Urothelium cell line (cell line): ENCODE results near the gene NFAT5.
"Not testable (repeated sequence)": the region's sequence is repeated elsewhere in the genome, so short reads cannot be mapped to it uniquely, and the experiment has no call there.

Experiments used
- DNase-seq: peaks from one replicate; pipeline ENCODE4 v3.0.0; 2011; ENCODE audit warnings: low spot score, mixed read lengths
- FAIRE-seq: peaks from 2 replicates; lab custom pipeline; 2011; peaks lifted over from hg19 to GRCh38; lab: Jason Lieb, UNC

The NFAT5 gene

GRCh38 chr16:69633375-69633774 lies 67.6 kb downstream of the NFAT5 start:
- no peak for FAIRE-seq
- no peak for DNase-seq

GRCh38 chr16:69636563-69637146 lies 70.9 kb downstream of the NFAT5 start:
- FAIRE-seq, DNase-seq: not testable (repeated sequence)

GRCh38 chr16:69637206-69637865 lies 71.6 kb downstream of the NFAT5 start:
- not testable (repeated sequence) for DNase-seq, FAIRE-seq

DNA sequence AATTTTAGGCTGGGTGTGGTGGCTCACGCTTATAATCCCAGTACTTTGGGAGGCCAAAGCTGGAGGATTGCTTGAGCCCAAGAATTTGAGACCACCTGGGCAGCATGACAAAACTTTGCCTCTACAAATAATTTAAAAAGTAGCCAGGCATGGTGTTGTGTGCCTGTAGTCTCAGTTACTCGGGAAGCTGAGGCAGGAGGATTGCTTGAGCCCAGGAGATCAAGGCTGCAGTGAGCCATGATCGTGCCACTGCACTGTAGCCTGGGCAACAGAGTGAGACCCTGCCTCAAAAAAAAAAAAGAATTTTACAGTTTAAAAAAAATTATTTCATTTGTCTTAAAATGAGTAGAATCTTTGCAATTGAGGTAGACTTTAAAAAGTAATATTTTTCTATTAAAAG lies 78.2 kb downstream of the NFAT5 start:
- FAIRE-seq, DNase-seq: not testable (repeated sequence)

GRCh38 chr16:69644790-69645189 lies 79.0 kb downstream of the NFAT5 start:
- DNase-seq = no peak
- no peak for FAIRE-seq

DNA sequence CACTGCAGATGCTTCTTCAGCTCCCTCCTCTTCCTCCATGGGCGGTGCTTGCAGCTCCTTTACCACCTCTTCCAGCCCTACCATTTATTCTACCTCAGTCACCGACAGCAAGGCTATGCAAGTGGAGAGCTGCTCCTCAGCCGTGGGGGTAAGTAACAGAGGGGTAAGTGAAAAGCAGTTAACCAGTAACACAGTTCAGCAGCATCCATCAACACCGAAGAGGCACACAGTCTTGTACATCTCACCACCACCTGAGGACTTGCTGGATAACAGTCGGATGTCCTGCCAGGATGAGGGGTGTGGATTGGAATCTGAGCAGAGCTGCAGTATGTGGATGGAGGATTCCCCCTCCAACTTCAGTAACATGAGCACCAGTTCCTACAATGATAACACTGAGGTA lies 81.3 kb downstream of the NFAT5 start:
- DNase-seq (no peak), FAIRE-seq (peak; percentile 50)

DNA sequence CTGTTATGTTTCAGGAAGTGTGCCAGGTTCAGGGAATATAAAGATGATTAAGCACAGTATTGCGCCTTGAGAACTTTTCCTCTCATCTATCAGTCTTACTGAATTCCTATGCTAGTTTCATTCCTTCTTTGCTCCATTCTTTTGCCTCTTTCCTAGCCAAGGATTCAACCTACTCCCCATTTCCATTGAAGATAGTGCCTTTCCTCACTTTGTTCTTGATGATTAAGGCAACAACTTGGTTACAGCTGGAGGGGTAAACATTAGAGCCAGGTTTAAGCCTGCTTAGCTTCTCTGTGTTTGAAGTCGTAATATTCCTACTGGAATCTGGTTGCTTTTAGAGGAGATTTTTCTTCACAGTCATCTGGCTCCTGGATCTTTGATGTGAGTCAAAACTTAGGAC lies 85.5 kb downstream of the NFAT5 start:
- FAIRE-seq (no peak), DNase-seq (no peak)

GRCh38 chr16:69654280-69654931 lies 88.6 kb downstream of the NFAT5 start:
- DNase-seq = no peak
- FAIRE-seq = no peak

DNA sequence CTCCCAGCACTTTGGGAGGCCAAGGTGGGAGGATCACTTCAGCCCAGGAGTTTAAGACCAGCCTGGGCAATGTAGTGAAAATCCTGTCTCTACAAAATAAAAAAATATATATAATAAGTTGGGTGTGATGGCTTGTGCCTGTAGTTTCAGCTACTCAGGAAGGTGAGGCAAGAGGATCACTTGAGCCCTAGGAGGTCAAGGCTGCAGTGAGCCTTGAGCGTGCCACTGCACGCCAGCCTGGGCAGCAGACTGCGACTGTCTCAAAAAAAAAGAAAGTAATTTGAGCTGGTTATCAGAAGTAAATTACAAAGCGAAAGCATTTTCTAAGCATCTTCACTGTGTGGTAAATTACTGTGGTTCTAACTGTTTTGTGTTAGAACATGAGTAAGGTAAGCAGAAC lies 94.4 kb downstream of the NFAT5 start:
- DNase-seq (no peak), FAIRE-seq (no peak)

GRCh38 chr16:69662901-69663300 lies 97.1 kb downstream of the NFAT5 start:
- no peak for FAIRE-seq
- DNase-seq = no peak

GRCh38 chr16:69663846-69664245 lies 98.1 kb downstream of the NFAT5 start:
- no peak for DNase-seq
- no peak for FAIRE-seq

- no peak for FAIRE-seq
- no peak for DNase-seq
Observed at GRCh38 chr16:69669577-69669976, 103.8 kb downstream of the NFAT5 start.

DNA sequence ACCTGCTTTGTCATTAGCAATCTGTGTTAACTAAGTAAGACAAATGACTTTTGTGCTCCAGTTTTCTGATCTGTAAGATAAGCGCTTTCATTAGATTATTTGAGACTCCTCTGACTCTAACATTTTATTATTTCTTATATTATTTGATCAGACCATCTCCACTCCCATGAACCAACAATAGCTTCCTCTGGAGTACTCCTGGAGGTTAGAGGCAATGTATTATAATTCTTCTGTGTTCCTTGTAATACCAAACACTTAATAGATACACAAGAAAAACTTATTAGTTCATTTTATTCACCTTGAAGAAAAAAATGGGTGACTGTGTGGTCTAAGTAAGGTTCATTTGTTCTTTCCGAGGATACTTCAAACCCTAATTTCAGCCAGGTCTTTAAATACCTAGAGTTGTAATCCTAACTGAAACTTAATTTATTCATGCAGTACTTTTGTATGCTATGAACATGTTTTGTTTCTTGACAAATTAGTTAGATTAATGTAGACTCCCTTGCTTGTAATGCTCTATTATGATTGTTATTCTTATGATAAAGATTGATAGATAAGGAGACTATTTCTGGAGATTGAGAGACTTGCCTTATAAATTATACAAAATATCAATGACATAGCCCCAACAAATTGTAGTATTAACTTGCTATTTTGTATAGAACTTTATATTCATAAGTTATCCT lies 106.7 kb downstream of the NFAT5 start:
- FAIRE-seq = no peak

DNA sequence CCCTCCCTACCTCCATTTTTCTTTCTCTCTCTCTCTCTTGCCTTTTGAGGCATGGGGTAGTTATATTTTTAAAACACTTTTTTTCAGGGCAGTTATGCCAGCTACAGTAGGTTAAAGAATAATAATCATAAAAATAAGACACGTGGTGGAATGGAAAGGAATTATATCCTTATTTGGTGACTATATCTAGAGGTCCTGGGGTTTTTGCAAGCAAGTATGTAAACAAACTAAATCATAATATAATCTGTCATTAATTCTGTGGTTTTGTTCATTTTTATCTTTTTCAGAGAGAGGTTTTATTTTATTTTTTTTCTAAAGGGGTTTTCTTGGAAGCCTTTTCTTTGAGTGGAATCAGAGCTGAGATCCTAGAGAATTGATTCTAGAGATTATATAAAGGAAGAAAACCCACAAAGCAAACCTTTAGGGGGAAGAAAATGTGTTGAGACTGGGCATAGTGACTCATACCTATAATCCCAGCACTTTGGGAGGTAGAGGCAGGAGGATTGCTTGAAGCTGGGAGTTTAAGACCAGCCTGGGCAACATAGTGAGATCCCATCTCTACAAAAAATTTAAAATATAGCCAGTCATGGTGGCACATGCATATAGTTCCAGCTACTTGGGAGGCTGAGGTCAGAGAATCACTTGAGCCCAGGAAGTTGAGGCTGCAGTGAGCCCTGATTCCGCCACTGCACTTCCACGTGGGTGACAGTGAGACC lies 107.4 kb downstream of the NFAT5 start:
- DNase-seq (no peak), FAIRE-seq (no peak)

More for the DNA sequence above, 106.7 kb downstream of the NFAT5 start:
- DNase-seq = no peak

GRCh38 chr16:69680358-69680757 lies 114.6 kb downstream of the NFAT5 start:
- FAIRE-seq (no peak), DNase-seq (no peak)

DNA sequence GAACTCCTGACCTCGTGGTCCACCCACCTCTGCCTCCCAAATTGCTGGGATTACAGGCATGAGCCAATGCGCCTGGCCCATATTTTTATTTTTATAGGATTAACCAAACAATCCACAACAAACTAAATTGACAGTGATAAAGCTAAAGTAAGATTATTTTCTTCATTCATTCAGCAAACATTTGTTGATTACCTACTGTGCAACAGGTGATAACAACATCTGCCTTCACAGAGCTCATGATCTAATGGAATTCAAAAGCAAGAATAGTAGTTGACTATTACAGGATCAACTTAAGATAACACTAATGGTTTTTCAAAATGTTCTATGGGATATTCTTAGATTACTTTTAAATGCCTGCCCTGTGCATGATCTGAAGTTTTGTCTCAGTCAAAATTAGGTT lies 122.8 kb downstream of the NFAT5 start:
- no peak for DNase-seq
- FAIRE-seq = no peak

GRCh38 chr16:69691980-69692911 lies 126.5 kb downstream of the NFAT5 start:
- DNase-seq = no peak
- FAIRE-seq = no peak

- FAIRE-seq = no peak
Observed at GRCh38 chr16:69693916-69694315, 128.2 kb downstream of the NFAT5 start.

GRCh38 chr16:69698404-69698803 lies 132.6 kb downstream of the NFAT5 start:
- FAIRE-seq (no peak), DNase-seq (no peak)

More at GRCh38 chr16:69693916-69694315, 128.2 kb downstream of the NFAT5 start:
- no peak for DNase-seq

DNA sequence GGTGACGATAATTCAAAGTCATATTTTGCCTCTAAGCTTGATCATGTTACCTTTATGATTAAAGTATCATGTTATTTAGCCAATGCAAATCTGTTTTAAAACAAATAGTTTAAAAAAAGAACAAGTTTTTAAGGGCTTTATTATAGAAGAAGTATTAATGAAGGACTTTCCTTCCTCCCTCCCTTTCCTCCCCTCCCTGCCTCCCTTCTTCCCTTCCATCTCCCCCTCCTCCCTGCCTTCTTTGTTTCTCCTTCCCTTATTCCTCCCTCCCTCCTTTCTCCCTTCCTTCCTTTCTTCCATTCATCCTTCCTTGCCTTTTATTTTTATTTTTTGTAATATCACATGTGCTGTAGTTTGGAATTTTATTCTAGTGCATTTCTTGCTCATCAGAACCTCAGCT lies 134.1 kb downstream of the NFAT5 start:
- DNase-seq (no peak), FAIRE-seq (no peak)
